ENCODE data around the gene TPST2. TPM values are rescaled to one million over a fixed set of nuclear protein-coding genes. Genes with fewer than 3 reads are reported as not detected.
"Not testable (repeated sequence)": the region's sequence is repeated elsewhere in the genome, so short reads cannot be mapped to it uniquely, and the experiment has no call there.

TPST2 gene
- total RNA-seq, 1 donor from 2014 or later = 10.7 TPM

GRCh38 chr22:26534874-26535602 is 54.9 kb downstream of the TPST2 start:
- Mint-ChIP-seq H3K27ac (ENCODE audit: unreplicated experiment) (no peak overlapping the region), H3K4me1 (no peaks in the 10 kb centered on the region), H3K4me3 (no peak overlapping the region), H3K9me3 (no peaks in the 10 kb centered on the region), H3K27me3 (ENCODE audit: low read depth) (no peaks in the 10 kb centered on the region), H3K36me3 (ENCODE audit: low read depth) (no peaks in the 10 kb centered on the region)
- no peak for DNase-seq (ENCODE audit: low read depth, low spot score)
- no peak for TF ChIP-seq CTCF (conservative IDR thresholded peaks at IDR 0.05)

GRCh38 chr22:26534171-26534855 is 55.6 kb downstream of the TPST2 start:
- no peaks in the 10 kb centered on the region for H3K27me3 Mint-ChIP-seq (ENCODE audit: low read depth)
- H3K27ac Mint-ChIP-seq (ENCODE audit: unreplicated experiment) = no peak overlapping the region
- H3K4me1 Mint-ChIP-seq = no peaks in the 10 kb centered on the region
- TF ChIP-seq CTCF (conservative IDR thresholded peaks at IDR 0.05) = no peak
- no peaks in the 10 kb centered on the region for H3K9me3 Mint-ChIP-seq
- H3K36me3 Mint-ChIP-seq (ENCODE audit: low read depth) = no peaks in the 10 kb centered on the region
- no peak for DNase-seq (ENCODE audit: low read depth, low spot score)
- no peak overlapping the region for H3K4me3 Mint-ChIP-seq

- Mint-ChIP-seq H3K27me3 (ENCODE audit: low read depth) (no peaks in the 10 kb centered on the region), H3K4me3 (no peak overlapping the region), H3K36me3 (ENCODE audit: low read depth) (no peaks in the 10 kb centered on the region), H3K4me1 (no peaks in the 10 kb centered on the region), H3K27ac (ENCODE audit: unreplicated experiment) (peak overlapping the region; percentile 19), H3K9me3 (no peaks in the 10 kb centered on the region)
- TF ChIP-seq CTCF (conservative IDR thresholded peaks at IDR 0.05) = no peak
- DNase-seq (ENCODE audit: low read depth, low spot score) = no peak
Observed at GRCh38 chr22:26529345-26529744, 60.6 kb downstream of the TPST2 start.

GRCh38 chr22:26528518-26528917 is 61.4 kb downstream of the TPST2 start:
- not testable (repeated sequence) for H3K36me3 Mint-ChIP-seq (ENCODE audit: low read depth); H3K27me3 Mint-ChIP-seq (ENCODE audit: low read depth)

GRCh38 chr22:26527574-26528465 is 62.1 kb downstream of the TPST2 start:
- TF ChIP-seq CTCF (conservative IDR thresholded peaks at IDR 0.05) = no peak
- DNase-seq (ENCODE audit: low read depth, low spot score) = no peak
- Mint-ChIP-seq H3K27me3 (ENCODE audit: low read depth) (no peaks in the 10 kb centered on the region), H3K9me3 (no peaks in the 10 kb centered on the region), H3K4me1 (no peaks in the 10 kb centered on the region), H3K4me3 (no peak overlapping the region), H3K36me3 (ENCODE audit: low read depth) (no peaks in the 10 kb centered on the region), H3K27ac (ENCODE audit: unreplicated experiment) (no peak overlapping the region)

More at GRCh38 chr22:26528518-26528917, 61.4 kb downstream of the TPST2 start:
- H3K4me1 Mint-ChIP-seq; H3K4me3 Mint-ChIP-seq; H3K9me3 Mint-ChIP-seq; DNase-seq (ENCODE audit: low read depth, low spot score); H3K27ac Mint-ChIP-seq (ENCODE audit: unreplicated experiment): not testable (repeated sequence)
